ENCODE results near the gene REPIN1. TPM values are rescaled to one million over a fixed set of nuclear protein-coding genes. Genes with fewer than 3 reads are reported as not detected.
A peak's percentile ranks its signal among the peaks of the same experiment; 100 is the strongest.

REPIN1 gene
- polyA plus RNA-seq, 1 of the 3 experiments (the other 2 are of a cell fraction): 91.6 TPM

GRCh38 chr7:150377635-150378034 is 9.0 kb downstream of the REPIN1 start (continued):
- TF ChIP-seq USF2 (IDR thresholded peaks at IDR 0.05; ENCODE audit: borderline replicate concordance, low read depth, low read length): no peak
- TF ChIP-seq FOXM1 (IDR thresholded peaks at IDR 0.05; ENCODE audit: low read depth): no peak
- TF ChIP-seq JUND (IDR thresholded peaks at IDR 0.05): no peak
- no peak for TF ChIP-seq NRF1 (IDR thresholded peaks at IDR 0.05; ENCODE audit: low read depth, low read length)
- no peak for TF ChIP-seq EP300 (IDR thresholded peaks at IDR 0.05; ENCODE audit: borderline replicate concordance in 1 of 2, low read depth in 1 of 2, low read length in 1 of 2)
- TF ChIP-seq, protein P1, sequence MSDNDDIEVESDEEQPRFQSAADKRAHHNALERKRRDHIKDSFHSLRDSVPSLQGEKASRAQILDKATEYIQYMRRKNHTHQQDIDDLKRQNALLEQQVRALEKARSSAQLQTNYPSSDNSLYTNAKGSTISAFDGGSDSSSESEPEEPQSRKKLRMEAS (IDR thresholded peaks at IDR 0.05; ENCODE audit: low read depth): no peak
- no peak for TF ChIP-seq SMC3 (IDR thresholded peaks at IDR 0.05; ENCODE audit: low read depth, low read length)
- no peak for TF ChIP-seq FOXJ3 (CRISPR knock-in tag; IDR thresholded peaks at IDR 0.05)

DNA sequence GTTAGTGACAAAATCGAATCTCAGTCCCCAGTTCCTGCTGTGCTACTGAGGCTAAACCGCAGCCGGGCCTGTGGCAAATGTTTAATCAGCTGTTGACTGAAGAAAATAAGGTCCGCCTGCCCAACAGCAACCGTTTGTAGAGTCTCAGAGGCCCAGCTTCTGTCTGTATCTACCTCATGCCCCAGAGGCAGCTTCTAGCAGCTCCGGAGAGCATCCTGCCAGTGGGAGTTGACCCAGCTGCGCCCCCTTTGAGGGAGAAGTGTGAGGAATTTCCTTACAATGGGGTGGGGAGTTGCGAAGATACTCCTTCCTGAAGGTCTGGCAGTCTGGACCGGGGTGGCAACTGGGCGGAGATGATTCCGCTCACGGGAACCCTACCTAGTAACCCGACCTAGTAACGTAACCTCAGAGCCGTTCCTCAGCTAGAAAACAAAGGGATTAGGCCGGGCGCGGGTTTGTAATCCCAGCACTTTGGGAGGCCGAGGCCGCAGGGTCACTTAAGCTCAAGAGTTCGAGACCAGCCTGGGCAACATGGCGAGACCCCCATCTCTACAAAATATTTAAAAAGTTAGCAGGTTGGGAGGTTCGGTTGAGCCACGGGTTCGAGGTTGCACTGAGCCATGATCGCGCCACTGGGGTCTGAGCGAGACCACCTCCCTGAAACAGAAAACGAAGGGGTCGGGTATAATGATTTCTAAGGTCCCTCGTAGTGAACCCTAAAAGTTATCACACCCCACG is 9.7 kb downstream of the REPIN1 start:
- POLR2A ChIA-PET: interaction anchor here (1.0 to 2.3 kb wide), 3 partner anchors 9 to 27 kb away, joined by 3 to 43 read pairs (median 4); partner anchors contain the start of gene REPIN1
- Histone ChIP-seq H3K36me3 (replicated peaks in 1 of 2; ENCODE audit: control insufficient read depth in 1 of 2, insufficient read depth in 2 of 2, low read length in 1 of 2) (peaks cover 18% of the 10 kb centered on the region in 2 experiments), H3K9me3 (no peaks in the 10 kb centered on the region), H3K4me2 (peak overlapping the region; percentile 93), H2AFZ (ENCODE audit: low read depth) (peak overlapping the region; percentile 80), H3K79me2 (ENCODE audit: insufficient read depth) (peaks cover 42% of the 10 kb centered on the region; the same call in 1 of the 2 replicates), H3K27ac (ENCODE audit: low read depth in 2 of 2, low read length in 1 of 2) (peak overlapping the region; percentile 60 to 90), H3K4me3 (ENCODE audit: low read depth in 2 of 2, low read length in 1 of 2) (peak overlapping the region; percentile 61 to 99), H3K4me1 (ENCODE audit: control insufficient read depth in 1 of 2, insufficient read depth in 2 of 2, low read depth in 1 of 2, low read length in 1 of 2) (peaks cover 0 to 39% of the 10 kb centered on the region in 2 experiments; a peak in 2 of 4 replicates), H3F3A (replicated peaks; ENCODE audit: insufficient read depth) (peaks cover 30% of the 10 kb centered on the region), H3K9ac (peak overlapping the region; percentile 95), H4K20me1 (ENCODE audit: insufficient read depth) (peaks cover 1% of the 10 kb centered on the region; the same call in 1 of the 2 replicates), H3K9me2 (no peaks in the 10 kb centered on the region), H3K27me3 (ENCODE audit: insufficient read depth) (no peaks in the 10 kb centered on the region)
- CTCF ChIA-PET: interaction anchor here (0.6 to 3.6 kb wide), 7 partner anchors 9 to 635 kb away, joined by 3 to 15 read pairs (median 4); partner anchors contain the start of gene REPIN1
- TF ChIP-seq RAD21 (IDR thresholded peaks at IDR 0.05; ENCODE audit: low read length) (peak; percentile 25), RXRA (IDR thresholded peaks at IDR 0.05; ENCODE audit: borderline replicate concordance, low read depth) (no peak), RCOR1 (IDR thresholded peaks at IDR 0.05; ENCODE audit: low read length) (no peak), POLR2AphosphoS5 (IDR thresholded peaks at IDR 0.05; ENCODE audit: low read depth, low read length) (no peak; the same call in 1 of the 2 replicates), CTCF (IDR thresholded peaks at IDR 0.05) (peak; percentile 24; the same call in 1 of the 2 replicates), FOXM1 (IDR thresholded peaks at IDR 0.05; ENCODE audit: low read depth) (0 out of 2 replicates have a peak, but pooled peaks have one; percentile 22), RFX5 (IDR thresholded peaks at IDR 0.05; ENCODE audit: low read length) (no peak)
- WGBS (ENCODE audit: low lambda C conversion rate): 58% methylated on average over 31 of the region's 32 CpGs
- DNase-seq: peak; percentile 75
